ENCODE results near the gene PLEKHA8. TPM values are rescaled to one million over a fixed set of nuclear protein-coding genes. Genes with fewer than 3 reads are reported as not detected.

Gene PLEKHA8
- 21.2 TPM for polyA plus RNA-seq (ENCODE audit: insufficient read length)
- long read RNA-seq, donor 1, full-length matches to known transcripts, result 3 of 3 reads
- long read RNA-seq, donor 1, partial matches to known transcripts, result 0 of 3 reads
- long read RNA-seq, donor 1, other reads (novel, unspliced or antisense), result 0 of 3 reads
- long read RNA-seq, donor 2, partial matches to known transcripts, result 0 of 2 reads
- long read RNA-seq, donor 2, other reads (novel, unspliced or antisense), result 0 of 2 reads
- long read RNA-seq, donor 3, result 0 reads
- long read RNA-seq, donor 4, result 0 reads
- long read RNA-seq, donor 5, partial matches to known transcripts, result 0 of 1 reads
- long read RNA-seq, donor 5, other reads (novel, unspliced or antisense), result 0 of 1 reads
- long read RNA-seq, donor 6, partial matches to known transcripts, result 0 of 1 reads
- long read RNA-seq, donor 6, other reads (novel, unspliced or antisense), result 0 of 1 reads
- long read RNA-seq, donor 7, result 0 reads
- long read RNA-seq, donor 8, full-length matches to known transcripts, result 1 of 1 reads
- long read RNA-seq, donor 8, partial matches to known transcripts, result 0 of 1 reads
- long read RNA-seq, donor 8, other reads (novel, unspliced or antisense), result 0 of 1 reads

- DNase-seq, result peak; percentile 87
These were observed at the start of gene PLEKHA8 for GRCh38 chr7:30028216-30028748. Gene PLEKHA8 (plus strand): TSS chr7:30028412. CDS start chr7:30028763, 351 bp downstream.

GRCh38 chr7:29980151-29980550 lies 48.1 kb upstream of the PLEKHA8 start:
- DNase-seq, result no peak

GRCh38 chr7:29987083-29987482 lies 41.1 kb upstream of the PLEKHA8 start:
- no peak for DNase-seq

- DNase-seq, result peak; percentile 70
These were observed 40.3 kb upstream of the PLEKHA8 start for GRCh38 chr7:29987811-29988317.

GRCh38 chr7:29988424-29989256 lies 39.6 kb upstream of the PLEKHA8 start:
- peak; percentile 54 for DNase-seq

GRCh38 chr7:29989257-29989995 lies 38.8 kb upstream of the PLEKHA8 start, which contains the start of gene SCRN1:
Gene SCRN1 (minus strand): TSS chr7:29989801. CDS start chr7:29969067, 20,734 bp downstream.
- peak; percentile 56 for DNase-seq

GRCh38 chr7:29990931-29991330 lies 37.3 kb upstream of the PLEKHA8 start:
- no peak for DNase-seq

- DNase-seq, result no peak
These were observed 36.3 kb upstream of the PLEKHA8 start for GRCh38 chr7:29991937-29992336.

- no peak for DNase-seq
These were observed 35.1 kb upstream of the PLEKHA8 start for GRCh38 chr7:29993140-29993539.

- DNase-seq, result no peak
These were observed 32.6 kb upstream of the PLEKHA8 start for GRCh38 chr7:29995652-29996051.

- no peak for DNase-seq
These were observed 31.9 kb upstream of the PLEKHA8 start for GRCh38 chr7:29996321-29996720.

GRCh38 chr7:29998489-29998888 lies 29.7 kb upstream of the PLEKHA8 start:
- DNase-seq, result no peak

GRCh38 chr7:30001998-30002397 lies 26.2 kb upstream of the PLEKHA8 start:
- DNase-seq, result no peak

- no peak for DNase-seq
These were observed 25.1 kb upstream of the PLEKHA8 start for GRCh38 chr7:30003098-30003497.

GRCh38 chr7:30005464-30005863 lies 22.7 kb upstream of the PLEKHA8 start:
- DNase-seq, result no peak

GRCh38 chr7:30010021-30010420 lies 18.2 kb upstream of the PLEKHA8 start:
- DNase-seq, result peak; percentile 56

GRCh38 chr7:30012757-30013156 lies 15.5 kb upstream of the PLEKHA8 start:
- no peak for DNase-seq

- no peak for DNase-seq
These were observed 9.8 kb upstream of the PLEKHA8 start for GRCh38 chr7:30018451-30018850.

GRCh38 chr7:30019387-30019786 lies 8.8 kb upstream of the PLEKHA8 start:
- no peak for DNase-seq

GRCh38 chr7:30019960-30020359 lies 8.3 kb upstream of the PLEKHA8 start:
- no peak for DNase-seq

GRCh38 chr7:30020535-30020934 lies 7.7 kb upstream of the PLEKHA8 start:
- DNase-seq, result no peak
